CD14-positive monocyte (primary cell): ENCODE data around the gene S100A14. TPM values are rescaled to one million over a fixed set of nuclear protein-coding genes. Genes with fewer than 3 reads are reported as not detected.
A peak's percentile ranks its signal among the peaks of the same experiment; 100 is the strongest.

Experiments
- DNase-seq, 3 donors: peaks; one replicate each; pipeline ENCODE4 v3.0.0-alpha.2; 2011 to 2022
- H2AFZ ChIP-seq: 2 replicates; pipeline ENCODE4 v1.6.0; 2012; ENCODE audit warnings: mild to moderate bottlenecking, low read depth, low read length, inconsistent platforms; ENCODE audit not compliant: insufficient read depth, poor library complexity, severe bottlenecking
- H3K27ac ChIP-seq, 2 donors: 1 replicate in 1 of 2; 2 replicates in 1 of 2; pipeline ENCODE4 v1.5.1; 2012 to 2013; ENCODE audit warnings: low read length in 2 of 2, control low read depth in 1 of 2, inconsistent platforms in 1 of 2, low read depth in 1 of 2, mild to moderate bottlenecking in 1 of 2
- H3K27me3 ChIP-seq, 2 donors: one replicate each; pipeline versions ENCODE4 v1.6.0 to v1.6.1; 2011 to 2013; ENCODE audit warnings: low read length in 2 of 2; ENCODE audit not compliant: control insufficient read depth in 2 of 2, insufficient read depth in 2 of 2
- H3K36me3 ChIP-seq, 2 donors: replicated peaks in 1 of 2; 1 replicate in 1 of 2; 2 replicates in 1 of 2; pipeline versions ENCODE4 v1.5.1 to v1.6.1; 2012 to 2013; ENCODE audit warnings: low read length in 2 of 2, control low read depth in 1 of 2, inconsistent platforms in 1 of 2, mild to moderate bottlenecking in 1 of 2; ENCODE audit not compliant: insufficient read depth in 2 of 2, control insufficient read depth in 1 of 2
- H3K4me1 ChIP-seq, 2 donors: 1 replicate in 1 of 2; 2 replicates in 1 of 2; pipeline versions ENCODE4 v1.5.1 to v1.6.1; 2012 to 2013; ENCODE audit warnings: low read length in 2 of 2, control low read depth in 1 of 2, inconsistent platforms in 1 of 2, mild to moderate bottlenecking in 1 of 2, moderate library complexity in 1 of 2; ENCODE audit not compliant: insufficient read depth in 2 of 2, control insufficient read depth in 1 of 2
- H3K4me2 ChIP-seq: replicated peaks from 2 replicates; pipeline ENCODE3; 2012; ENCODE audit warnings: low read length, moderate library complexity, mild to moderate bottlenecking; ENCODE audit not compliant: poor library complexity, severe bottlenecking; ENCODE audit errors: extremely low read depth
- H3K4me3 ChIP-seq, 3 experiments: fragments of 200-600 bp in 1 of 3; sonication (generic) in 1 of 3; replicated peaks in 1 of 3; 1 replicate in 2 of 3; 2 replicates in 1 of 3; pipeline ENCODE4 v1.5.1; 2011 to 2013; ENCODE audit warnings: low read length in 3 of 3, mild to moderate bottlenecking in 3 of 3, control low read depth in 2 of 3, low read depth in 2 of 3, inconsistent platforms in 1 of 3, moderate library complexity in 1 of 3
- H3K79me2 ChIP-seq: 2 replicates; pipeline ENCODE4 v1.6.0; 2012; ENCODE audit warnings: mild to moderate bottlenecking, control low read depth, inconsistent platforms, low read length, moderate library complexity; ENCODE audit not compliant: insufficient read depth
- H3K9ac ChIP-seq: 2 replicates; pipeline ENCODE4 v1.6.0; 2017; ENCODE audit warnings: low read length, mild to moderate bottlenecking; ENCODE audit not compliant: insufficient read depth, poor library complexity, severe bottlenecking
- H3K9me3 ChIP-seq, 2 donors: replicated peaks in 1 of 2; 1 replicate in 1 of 2; 2 replicates in 1 of 2; pipeline versions ENCODE4 v1.5.1 to v1.6.1; 2012 to 2013; ENCODE audit warnings: low read length in 2 of 2, control low read depth in 1 of 2; ENCODE audit not compliant: control insufficient read depth in 1 of 2, insufficient read depth in 1 of 2
- H4K20me1 ChIP-seq: 2 replicates; pipeline ENCODE4 v1.6.0; 2012; ENCODE audit warnings: mild to moderate bottlenecking, low read length, control low read depth, moderate library complexity; ENCODE audit not compliant: insufficient read depth
- H3K27ac Mint-ChIP-seq, 7 donors: one replicate each; pipeline ENCODE4 v1.8.0; 2020; ENCODE audit warnings: mild to moderate bottlenecking in 7 of 7, mixed read lengths in 7 of 7, moderate library complexity in 6 of 7, inconsistent platforms in 2 of 7
- H3K27me3 Mint-ChIP-seq, 3 donors: one replicate each; pipeline ENCODE4 v1.8.0; 2021 to 2022; ENCODE audit warnings: low read depth in 3 of 3, mild to moderate bottlenecking in 3 of 3, mixed read lengths in 3 of 3, moderate library complexity in 3 of 3, inconsistent platforms in 1 of 3
- H3K36me3 Mint-ChIP-seq, 2 donors: one replicate each; pipeline ENCODE4 v1.8.0; 2020; ENCODE audit warnings: mixed read lengths in 2 of 2, inconsistent platforms in 1 of 2, mild to moderate bottlenecking in 1 of 2
- H3K4me1 Mint-ChIP-seq: one replicate; pipeline ENCODE4 v1.8.0; 2020; ENCODE audit warnings: mild to moderate bottlenecking, mixed read lengths
- H3K4me3 Mint-ChIP-seq, 2 donors: one replicate each; pipeline ENCODE4 v1.8.0; 2020; ENCODE audit warnings: mild to moderate bottlenecking in 2 of 2, mixed read lengths in 2 of 2, moderate library complexity in 1 of 2
- H3K9me3 Mint-ChIP-seq, 7 donors: one replicate each; pipeline ENCODE4 v1.8.0; 2020 to 2022; ENCODE audit warnings: mixed read lengths in 7 of 7, mild to moderate bottlenecking in 6 of 7, moderate library complexity in 6 of 7, inconsistent platforms in 2 of 7
- CTCF ChIP-seq: fragments of 200-600 bp; IDR thresholded peaks from one replicate; pipeline ENCODE4 v1.8.0; 2022; ENCODE audit warnings: antibody characterized with exemption, mild to moderate bottlenecking
- WGBS: methylation state at CpG from one replicate; pipeline ENCODE4 v1.1.5; 2013; ENCODE audit warnings: missing lambda C conversion rate; ENCODE audit not compliant: insufficient coverage; 5-methylcytosine and 5-hydroxymethylcytosine counted together
- intact Hi-C, 2 donors: fragments of 100-400 bp; cut with micrococcal nuclease; formaldehyde crosslinking; loops; one replicate each; pipeline versions ENCODE4 v1.15.0 to v1.15.1; 2023
- polyA plus RNA-seq, 3 donors: library from polyadenylated mRNA; depleted of rRNA in 1 of 3; unstranded in 2 of 3; stranded (reverse) in 1 of 3; fragments of 300-500 nt in 2 of 3; fragments of >200 nt in 1 of 3; fragmentation: Illumina TruSeq in 2 of 3; gene quantifications; 1 replicate in 2 of 3; 2 replicates in 1 of 3; pipeline ENCODE4 v1.2.3, GENCODE V29; 2012 to 2021

Gene S100A14
- polyA plus RNA-seq, 3 donors = 0.08 TPM; not detected in 2

DNA sequence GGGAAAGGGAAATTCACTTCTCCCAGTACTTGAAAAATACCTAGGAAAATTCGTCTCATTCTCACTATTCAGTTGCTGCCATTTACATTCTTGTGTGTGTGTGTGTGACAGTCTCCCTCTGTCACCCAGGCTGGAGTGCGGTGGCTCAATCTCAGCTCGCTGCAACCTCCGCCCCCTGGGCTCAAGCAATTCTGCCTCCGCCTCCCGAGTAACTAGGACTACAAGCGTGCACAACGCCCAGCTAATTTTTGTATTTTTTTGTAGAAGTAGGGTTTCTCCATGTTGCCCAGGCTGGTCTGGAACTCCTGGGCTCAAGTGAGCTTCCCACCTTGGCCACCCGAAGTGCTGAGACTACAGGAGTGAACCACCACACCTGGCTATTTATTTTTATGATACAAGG, 43.5 kb upstream of the S100A14 start:
- Mint-ChIP-seq H3K27ac (peak overlapping the region in 3 of 7 donors; percentile 80 to 95 (median 91)), H3K36me3 (peaks cover 37 to 47% of the 10 kb centered on the region in 2 donors), H3K4me3 (peak overlapping the region; percentile 41 to 95), H3K4me1 (peaks cover 15% of the 10 kb centered on the region), H3K27me3 (no peaks in the 10 kb centered on the region), H3K9me3 (no peaks in the 10 kb centered on the region)
- peak overlapping the region in 1 of 2 donors; percentile 83 for H3K27ac ChIP-seq
- H3K36me3 ChIP-seq = peaks cover 42 to 48% of the 10 kb centered on the region in 2 donors
- no peak for DNase-seq
- peaks cover 26% of the 10 kb centered on the region for H3K79me2 ChIP-seq
- no peak overlapping the region for H3K9ac ChIP-seq
- H3K27me3 ChIP-seq = no peaks in the 10 kb centered on the region
- H4K20me1 ChIP-seq = peaks cover 11% of the 10 kb centered on the region
- 94% methylated on average over 7 of the region's 9 CpGs for WGBS
- H3K9me3 ChIP-seq = no peaks in the 10 kb centered on the region
- H3K4me2 ChIP-seq = peak overlapping the region; percentile 92
- peaks cover 17 to 23% of the 10 kb centered on the region in 2 donors for H3K4me1 ChIP-seq
- intact Hi-C loops = loop anchor here in 1 of 2 donors (1.0 kb wide), 1 partner anchor 11 kb away; the partner anchor contains the start of gene ILF2
- peak overlapping the region in 1 of 3 experiments; percentile 92 for H3K4me3 ChIP-seq
- no peak for TF ChIP-seq CTCF
- H2AFZ ChIP-seq = no peak overlapping the region

- Histone ChIP-seq H3K27me3 (no peaks in the 10 kb centered on the region), H3K4me2 (peak overlapping the region; percentile 92), H3K4me3 (peak overlapping the region; percentile 64 to 92 (median 84)), H3K79me2 (peaks cover 26% of the 10 kb centered on the region), H2AFZ (peak overlapping the region; percentile 87), H4K20me1 (peaks cover 11% of the 10 kb centered on the region), H3K4me1 (peaks cover 17 to 23% of the 10 kb centered on the region in 2 donors), H3K9me3 (no peaks in the 10 kb centered on the region), H3K9ac (peak overlapping the region; percentile 81), H3K27ac (peak overlapping the region; percentile 61 to 83), H3K36me3 (peaks cover 37 to 43% of the 10 kb centered on the region in 2 donors)
- no peak for DNase-seq
- WGBS = 48% methylated on average over 3 of the region's 8 CpGs
- Mint-ChIP-seq H3K27me3 (no peaks in the 10 kb centered on the region), H3K4me3 (peak overlapping the region; percentile 92 to 95), H3K27ac (peak overlapping the region; percentile 76 to 95 (median 90)), H3K9me3 (no peaks in the 10 kb centered on the region), H3K4me1 (peaks cover 15% of the 10 kb centered on the region), H3K36me3 (peaks cover 32 to 42% of the 10 kb centered on the region in 2 donors)
- intact Hi-C loops = loop anchor here in 1 of 2 donors (1.0 kb wide), 1 partner anchor 11 kb away; the partner anchor contains the start of gene ILF2
- no peak for TF ChIP-seq CTCF
Measured at GRCh38 chr1:153659175-153659534, 43.0 kb upstream of the S100A14 start.
